Prostate gland (tissue), 2 donors: ENCODE results near the gene VWF.

Source experiments
- POLR2A ChIP-seq: fragments of 450-650 bp; IDR thresholded peaks from one replicate; pipeline ENCODE4 v1.6.1; 2016; ENCODE audit warnings: antibody characterized with exemption, mild to moderate bottlenecking
- POLR2AphosphoS5 ChIP-seq: sonication (generic); formaldehyde crosslinking; IDR thresholded peaks from one replicate; pipeline ENCODE4 v1.6.1; 2017; ENCODE audit warnings: antibody characterized with exemption
- TF ChIP-seq, protein P1 (sequence below), 4 experiments: fragments of 200-600 bp in 2 of 4; fragments of 450-650 bp in 2 of 4; sonication (generic) in 2 of 4; IDR thresholded peaks; 1 replicate in 3 of 4; 2 replicates in 1 of 4; pipeline ENCODE4 v1.5.1; 2016 to 2019; ENCODE audit warnings: antibody characterized with exemption in 4 of 4, mild to moderate bottlenecking in 2 of 4, moderate library complexity in 2 of 4

- TF ChIP-seq POLR2AphosphoS5 (no peak), POLR2A (no peak)
- TF ChIP-seq, protein P1, sequence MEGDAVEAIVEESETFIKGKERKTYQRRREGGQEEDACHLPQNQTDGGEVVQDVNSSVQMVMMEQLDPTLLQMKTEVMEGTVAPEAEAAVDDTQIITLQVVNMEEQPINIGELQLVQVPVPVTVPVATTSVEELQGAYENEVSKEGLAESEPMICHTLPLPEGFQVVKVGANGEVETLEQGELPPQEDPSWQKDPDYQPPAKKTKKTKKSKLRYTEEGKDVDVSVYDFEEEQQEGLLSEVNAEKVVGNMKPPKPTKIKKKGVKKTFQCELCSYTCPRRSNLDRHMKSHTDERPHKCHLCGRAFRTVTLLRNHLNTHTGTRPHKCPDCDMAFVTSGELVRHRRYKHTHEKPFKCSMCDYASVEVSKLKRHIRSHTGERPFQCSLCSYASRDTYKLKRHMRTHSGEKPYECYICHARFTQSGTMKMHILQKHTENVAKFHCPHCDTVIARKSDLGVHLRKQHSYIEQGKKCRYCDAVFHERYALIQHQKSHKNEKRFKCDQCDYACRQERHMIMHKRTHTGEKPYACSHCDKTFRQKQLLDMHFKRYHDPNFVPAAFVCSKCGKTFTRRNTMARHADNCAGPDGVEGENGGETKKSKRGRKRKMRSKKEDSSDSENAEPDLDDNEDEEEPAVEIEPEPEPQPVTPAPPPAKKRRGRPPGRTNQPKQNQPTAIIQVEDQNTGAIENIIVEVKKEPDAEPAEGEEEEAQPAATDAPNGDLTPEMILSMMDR (IDR thresholded peaks at IDR 0.05) = no peak
Observed at GRCh38 chr12:6093764-6094163, 30.7 kb downstream of the VWF start.
